ENCODE data around the gene PTGES3L.

Gene PTGES3L

GRCh38 chr17:42979511-42980273, at the start of gene PTGES3L:
Gene PTGES3L (minus strand): TSS chr17:42980080. CDS start chr17:42980053, 27 bp downstream.
- peak; percentile 82 for DNase-seq (ENCODE audit: low spot score)
- TF ChIP-seq CTCF (IDR thresholded peaks at IDR 0.05; ENCODE audit: borderline replicate concordance, control extremely low read depth, extremely low read depth, insufficient read depth, missing control alignments): no peak
- in situ Hi-C loops (cut with MboI; ENCODE audit: low sequenced_read_pairs, unreplicated experiment): no loop called here

GRCh38 chr17:43028221-43028861, 48.5 kb upstream of the PTGES3L start:
- in situ Hi-C loops (cut with MboI; ENCODE audit: low sequenced_read_pairs, unreplicated experiment): loop anchor here (25.0 kb wide), 1 partner anchor 284 kb away; no protein-coding TSS in a partner anchor
- DNase-seq (ENCODE audit: low spot score): no peak
- no peak for TF ChIP-seq CTCF (IDR thresholded peaks at IDR 0.05; ENCODE audit: borderline replicate concordance, control extremely low read depth, extremely low read depth, insufficient read depth, missing control alignments)

GRCh38 chr17:43027091-43028032, 47.5 kb upstream of the PTGES3L start:
- in situ Hi-C loops (cut with MboI; ENCODE audit: low sequenced_read_pairs, unreplicated experiment): loop anchor here (25.0 kb wide), 1 partner anchor 285 kb away; no protein-coding TSS in a partner anchor
- DNase-seq (ENCODE audit: low spot score): no peak

GRCh38 chr17:43026595-43026994, 46.7 kb upstream of the PTGES3L start:
- no peak for DNase-seq (ENCODE audit: low spot score)
- in situ Hi-C loops (cut with MboI; ENCODE audit: low sequenced_read_pairs, unreplicated experiment): loop anchor here (25.0 kb wide), 1 partner anchor 286 kb away; no protein-coding TSS in a partner anchor
- TF ChIP-seq CTCF (IDR thresholded peaks at IDR 0.05; ENCODE audit: borderline replicate concordance, control extremely low read depth, extremely low read depth, insufficient read depth, missing control alignments): no peak

More at GRCh38 chr17:43027091-43028032, 47.5 kb upstream of the PTGES3L start:
- no peak for TF ChIP-seq CTCF (IDR thresholded peaks at IDR 0.05; ENCODE audit: borderline replicate concordance, control extremely low read depth, extremely low read depth, insufficient read depth, missing control alignments)

GRCh38 chr17:43025766-43026537, 46.1 kb upstream of the PTGES3L start:
- TF ChIP-seq CTCF (IDR thresholded peaks at IDR 0.05; ENCODE audit: borderline replicate concordance, control extremely low read depth, extremely low read depth, insufficient read depth, missing control alignments): no peak
- DNase-seq (ENCODE audit: low spot score): no peak
- in situ Hi-C loops (cut with MboI; ENCODE audit: low sequenced_read_pairs, unreplicated experiment): loop anchor here (25.0 kb wide), 1 partner anchor 286 kb away; no protein-coding TSS in a partner anchor
